ENCODE measurements around the gene PRIMA1.

PRIMA1 gene

GRCh38 chr14:93753647-93754046 is 34.6 kb downstream of the PRIMA1 start:
- no peak for DNase-seq (ENCODE audit: low read depth)

GRCh38 chr14:93752980-93753561 is 35.2 kb downstream of the PRIMA1 start:
- no peak for DNase-seq (ENCODE audit: low read depth)

- DNase-seq (ENCODE audit: low read depth) = no peak
Observed at GRCh38 chr14:93751946-93752655, 36.2 kb downstream of the PRIMA1 start.

GRCh38 chr14:93749076-93749420 is 39.2 kb downstream of the PRIMA1 start:
- no peak for DNase-seq (ENCODE audit: low read depth)

- DNase-seq (ENCODE audit: low read depth) = no peak
Observed at GRCh38 chr14:93748208-93749075, 39.8 kb downstream of the PRIMA1 start.

- DNase-seq (ENCODE audit: low read depth) = no peak
Observed at GRCh38 chr14:93747560-93747959, 40.7 kb downstream of the PRIMA1 start.

- no peak for DNase-seq (ENCODE audit: low read depth)
Observed at GRCh38 chr14:93747102-93747501, 41.2 kb downstream of the PRIMA1 start.

- DNase-seq (ENCODE audit: low read depth) = no peak
Observed at GRCh38 chr14:93745603-93746273, 42.5 kb downstream of the PRIMA1 start.

- no peak for DNase-seq (ENCODE audit: low read depth)
Observed at GRCh38 chr14:93744876-93745275, 43.4 kb downstream of the PRIMA1 start.

GRCh38 chr14:93744176-93744575 is 44.1 kb downstream of the PRIMA1 start:
- no peak for DNase-seq (ENCODE audit: low read depth)

GRCh38 chr14:93743270-93744060 is 44.8 kb downstream of the PRIMA1 start:
- no peak for DNase-seq (ENCODE audit: low read depth)

GRCh38 chr14:93742761-93743160 is 45.5 kb downstream of the PRIMA1 start:
- DNase-seq (ENCODE audit: low read depth) = no peak

- DNase-seq (ENCODE audit: low read depth) = no peak
Observed at GRCh38 chr14:93741556-93742230, 46.6 kb downstream of the PRIMA1 start.

GRCh38 chr14:93737634-93738033 is 50.7 kb downstream of the PRIMA1 start:
- DNase-seq (ENCODE audit: low read depth) = no peak

- no peak for DNase-seq (ENCODE audit: low read depth)
Observed at GRCh38 chr14:93736378-93737014, 51.8 kb downstream of the PRIMA1 start.

- no peak for DNase-seq (ENCODE audit: low read depth)
Observed at GRCh38 chr14:93735206-93735605, 53.1 kb downstream of the PRIMA1 start.

GRCh38 chr14:93734086-93734822 is 54.0 kb downstream of the PRIMA1 start:
- no peak for DNase-seq (ENCODE audit: low read depth)

- no peak for DNase-seq (ENCODE audit: low read depth)
Observed at GRCh38 chr14:93733631-93734030, 54.7 kb downstream of the PRIMA1 start.

- DNase-seq (ENCODE audit: low read depth) = no peak
Observed at GRCh38 chr14:93733231-93733630, 55.1 kb downstream of the PRIMA1 start.

- DNase-seq (ENCODE audit: low read depth) = no peak
Observed at GRCh38 chr14:93732524-93732923, 55.8 kb downstream of the PRIMA1 start.
